Stimulated activated CD4-positive, alpha-beta T cell treated with anti-CD3 and anti-CD28 coated beads, Interleukin-12 subunit alpha, Interleukin-12 subunit beta, amount 100 ng/mL, for 4 hours (primary cell): ENCODE data around the gene TGM2.
"Not testable (repeated sequence)": the region's sequence is repeated elsewhere in the genome, so short reads cannot be mapped to it uniquely, and the experiment has no call there.

Experiments
- DNase-seq: peaks from one replicate; pipeline ENCODE4 v3.0.0-alpha.2; 2020

The TGM2 gene

DNA sequence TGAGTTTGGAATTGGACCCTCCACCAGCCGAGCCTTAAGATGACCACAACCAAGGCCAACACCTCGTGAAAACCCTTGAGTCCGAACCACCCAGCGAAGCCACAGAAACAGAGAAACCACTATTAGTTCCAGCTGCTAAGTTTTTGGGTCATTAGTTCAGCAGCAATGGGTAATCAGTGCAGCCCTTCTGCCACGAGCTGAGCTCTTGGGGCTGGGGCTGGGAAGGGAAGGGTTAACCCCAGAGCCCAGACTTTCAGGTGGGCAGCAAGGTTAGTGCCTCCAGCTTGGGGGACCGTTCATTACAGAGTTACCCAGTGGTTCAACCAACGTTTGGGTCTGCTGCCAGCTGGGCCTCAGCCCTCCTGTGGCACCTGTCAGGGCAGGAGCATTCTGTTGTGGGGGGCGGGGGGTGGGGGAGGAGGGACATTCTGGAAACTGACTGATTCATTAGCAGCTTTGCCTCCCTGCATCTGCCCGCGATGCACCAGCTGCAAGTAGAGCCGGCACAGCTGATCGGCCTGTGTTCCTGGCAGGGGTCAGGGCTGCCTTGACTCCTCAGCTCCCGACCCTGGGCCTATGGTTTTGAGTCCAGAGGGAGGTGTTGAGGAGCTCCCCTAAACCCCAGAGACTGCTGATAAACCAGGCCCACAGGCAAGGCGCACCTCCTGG is 52.7 kb downstream of the TGM2 start:
- DNase-seq: no peak

DNA sequence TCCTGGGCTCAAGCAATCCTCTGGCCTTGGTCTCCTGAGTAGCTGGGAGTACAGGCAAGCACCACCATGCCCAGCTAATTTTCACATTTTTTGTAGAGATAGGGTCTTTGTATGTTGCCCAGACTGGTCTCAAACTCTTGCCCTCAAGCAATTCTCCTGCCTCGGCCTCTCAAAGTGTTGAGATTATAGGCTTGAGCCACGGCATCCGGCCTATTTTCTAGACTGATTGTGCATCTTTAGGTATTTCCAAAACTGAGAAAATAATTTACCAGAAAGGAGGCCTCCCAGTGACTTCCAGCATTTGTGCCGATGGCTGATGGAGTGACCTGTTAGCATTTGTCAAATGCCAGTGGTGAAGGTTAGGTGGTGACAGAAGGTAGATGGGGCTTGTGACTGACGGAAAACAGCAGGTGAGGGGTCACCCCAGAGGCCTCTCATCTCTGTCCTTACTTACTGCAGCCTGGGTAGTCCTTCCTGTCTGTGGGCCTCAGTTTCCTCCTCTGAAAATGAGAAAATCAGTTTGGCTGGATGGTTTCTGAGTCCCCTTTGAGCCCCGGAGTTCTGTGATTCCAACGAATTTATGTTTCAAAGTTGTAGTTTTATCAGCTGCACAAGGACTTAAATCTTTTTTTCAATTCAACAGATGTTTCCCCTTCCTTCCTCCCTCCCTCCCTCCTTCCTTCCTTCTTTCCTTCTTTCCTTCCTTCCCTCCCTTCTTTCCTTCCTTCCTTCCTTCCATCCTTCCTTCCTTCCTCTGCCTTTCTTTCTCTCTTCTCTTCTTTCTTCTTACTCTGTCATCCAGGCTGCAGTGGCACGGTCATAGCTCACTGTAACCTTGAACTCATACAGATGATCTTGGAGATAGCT is 53.5 kb downstream of the TGM2 start:
- no peak for DNase-seq

DNA sequence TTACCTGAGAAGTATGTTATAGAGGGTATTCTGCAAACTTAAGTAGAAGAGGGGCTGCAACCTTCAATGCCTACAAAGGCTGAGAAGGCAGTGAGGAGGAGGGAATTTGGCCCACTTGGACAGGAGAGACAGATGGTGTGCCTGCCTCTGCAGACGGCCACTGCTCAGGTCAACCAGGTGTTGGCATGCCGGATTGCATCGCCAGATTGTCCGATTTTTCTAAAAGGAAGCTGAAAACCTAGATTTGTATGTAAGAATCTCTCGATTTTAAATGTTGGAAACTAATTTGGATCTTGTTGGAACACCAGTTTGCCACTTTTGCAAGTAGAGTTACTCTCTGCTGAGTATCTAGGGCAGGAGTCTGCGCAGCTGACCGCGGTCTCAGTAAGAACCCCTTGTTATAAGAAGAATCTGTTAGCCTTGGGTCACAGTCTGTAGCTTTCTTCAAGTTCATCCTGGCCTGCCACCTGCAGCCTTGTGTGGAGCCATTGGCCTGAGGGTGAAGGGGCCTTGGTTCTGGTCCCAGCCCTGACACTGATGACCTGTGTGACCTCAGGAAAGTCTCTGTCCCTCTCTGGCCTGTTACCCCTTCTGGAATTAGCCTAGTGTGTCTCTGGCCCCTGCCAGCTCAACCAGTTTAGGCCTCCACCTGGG is 54.4 kb downstream of the TGM2 start:
- DNase-seq: no peak

DNA sequence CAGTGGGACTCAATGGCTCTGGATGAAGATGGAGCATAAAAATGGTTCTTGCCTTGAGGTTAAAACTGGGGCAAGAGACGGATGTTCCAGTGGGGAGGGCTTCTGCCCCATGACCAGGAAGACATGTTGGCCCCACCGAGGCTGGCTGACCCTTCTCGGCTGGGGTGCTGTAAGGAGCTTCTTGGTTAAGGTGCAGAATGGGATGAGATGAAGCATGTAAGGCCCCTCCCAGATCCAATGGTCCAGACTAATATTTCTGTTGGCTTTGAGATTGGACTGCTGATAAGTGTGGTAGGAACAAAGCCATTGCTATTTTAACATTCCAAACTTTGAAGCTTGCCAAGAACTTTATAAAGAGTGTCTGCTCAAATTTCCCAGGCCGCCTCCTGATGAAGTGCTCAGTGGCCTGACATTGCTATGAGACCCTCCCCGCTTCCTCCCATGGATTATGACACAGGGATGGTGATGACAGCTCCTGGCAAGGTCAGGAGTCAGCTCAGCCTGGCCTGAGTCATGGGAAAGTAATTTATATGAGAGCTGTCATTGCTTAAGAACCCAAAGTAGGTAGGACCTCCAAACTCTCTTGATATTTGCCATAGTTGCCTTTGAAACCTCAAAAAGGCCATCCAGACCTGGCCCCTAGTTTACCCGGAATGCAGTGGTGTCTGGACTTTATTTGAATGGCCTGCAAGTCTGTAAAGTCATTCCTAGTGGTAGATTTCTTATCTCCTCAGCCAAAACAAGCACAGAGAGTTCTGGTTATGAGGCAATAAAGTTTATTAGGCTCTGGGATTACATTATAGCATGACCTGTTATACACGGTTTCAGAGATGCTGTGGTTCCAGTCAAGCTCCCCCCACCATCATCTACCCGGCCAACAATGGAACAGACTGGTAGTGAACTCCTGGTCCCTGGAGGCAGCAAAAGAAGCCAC is 55.2 kb downstream of the TGM2 start:
- no peak for DNase-seq

DNA sequence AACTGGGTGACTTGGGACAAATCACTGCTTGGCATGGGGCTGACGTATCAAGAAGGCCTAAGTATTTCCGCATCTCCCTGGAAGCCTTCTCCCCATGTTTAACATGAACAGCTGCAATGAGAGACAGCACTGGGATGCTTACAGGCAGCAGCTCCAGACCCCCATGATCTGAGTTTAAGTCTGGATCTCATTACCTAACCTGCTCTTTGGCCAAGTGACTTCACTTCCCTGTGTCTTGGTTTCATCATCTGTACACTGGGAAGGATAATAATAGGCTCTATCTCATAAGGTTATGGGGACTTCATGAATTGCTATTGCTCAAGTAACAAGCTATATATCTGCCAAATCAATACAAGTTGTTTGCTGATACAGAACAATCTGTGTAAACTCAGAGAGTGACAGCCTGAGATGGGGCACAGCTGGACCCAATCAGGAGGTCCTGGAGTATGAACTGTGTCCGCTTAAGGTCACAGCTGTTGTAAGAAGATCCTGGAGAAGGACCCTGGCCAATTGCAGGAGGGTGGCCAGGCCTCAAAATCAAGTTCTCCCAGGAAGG is 56.0 kb downstream of the TGM2 start:
- no peak for DNase-seq

DNA sequence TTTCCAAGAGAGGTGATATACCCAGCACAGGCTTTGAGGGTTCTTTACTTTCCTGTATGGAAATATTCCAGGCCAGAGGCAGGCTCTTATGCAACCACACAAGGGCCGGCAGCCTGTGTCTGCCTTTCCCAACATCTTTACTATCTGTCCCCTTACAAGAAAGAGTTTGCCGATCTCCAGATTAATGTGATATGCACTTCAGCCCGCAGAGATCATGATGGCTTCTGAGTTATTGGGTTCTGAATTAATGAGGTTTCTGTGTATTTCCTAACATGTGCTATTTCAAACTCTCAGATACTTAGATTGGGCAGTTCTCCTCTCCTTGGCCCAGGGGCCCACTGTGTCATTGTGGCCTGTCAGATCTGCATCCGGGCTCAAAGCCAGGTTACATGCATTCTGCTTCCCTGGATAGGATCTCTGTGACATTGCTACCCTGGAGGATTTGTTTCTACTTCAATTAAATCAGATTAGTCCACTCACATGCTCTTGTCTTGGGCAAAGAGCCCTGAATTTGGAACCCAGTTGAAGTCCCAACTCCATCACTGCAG is 56.6 kb downstream of the TGM2 start:
- DNase-seq: no peak

DNA sequence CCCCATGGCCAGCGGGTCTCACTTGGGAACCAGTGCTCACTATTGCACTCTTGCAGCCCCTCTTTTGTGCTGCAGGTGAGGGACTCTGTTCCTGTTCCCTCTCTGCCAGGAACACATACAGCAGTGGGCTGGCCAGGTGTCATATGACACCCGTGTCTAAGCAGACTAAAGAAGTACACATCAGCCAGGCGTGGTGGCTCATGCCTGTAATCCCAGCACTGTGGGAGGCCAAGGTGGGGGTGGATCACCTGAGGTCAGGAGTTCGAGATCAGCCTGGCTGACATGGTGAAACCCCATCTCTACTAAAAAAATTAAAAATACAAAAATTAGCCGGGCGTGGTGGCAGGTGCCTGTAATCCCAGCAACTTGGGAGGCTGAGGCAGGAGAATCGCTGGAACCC is 57.2 kb downstream of the TGM2 start:
- DNase-seq: not testable (repeated sequence)

DNA sequence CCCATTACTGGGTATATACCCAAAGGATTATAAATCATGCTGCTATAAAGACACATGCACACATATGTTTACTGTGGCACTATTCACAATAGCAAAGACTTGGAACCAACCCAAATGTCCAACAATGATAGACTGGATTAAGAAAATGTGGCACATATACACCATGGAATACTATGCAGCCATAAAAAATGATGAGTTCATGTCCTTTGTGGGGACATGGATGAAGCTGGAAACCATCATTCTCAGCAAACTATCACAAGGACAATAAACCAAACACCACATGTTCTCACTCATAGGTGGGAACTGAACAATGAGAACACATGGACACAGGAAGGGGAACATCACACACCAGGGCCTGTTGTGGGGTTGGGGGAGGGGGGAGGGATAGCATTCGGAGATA is 57.7 kb downstream of the TGM2 start:
- DNase-seq: not testable (repeated sequence)

DNA sequence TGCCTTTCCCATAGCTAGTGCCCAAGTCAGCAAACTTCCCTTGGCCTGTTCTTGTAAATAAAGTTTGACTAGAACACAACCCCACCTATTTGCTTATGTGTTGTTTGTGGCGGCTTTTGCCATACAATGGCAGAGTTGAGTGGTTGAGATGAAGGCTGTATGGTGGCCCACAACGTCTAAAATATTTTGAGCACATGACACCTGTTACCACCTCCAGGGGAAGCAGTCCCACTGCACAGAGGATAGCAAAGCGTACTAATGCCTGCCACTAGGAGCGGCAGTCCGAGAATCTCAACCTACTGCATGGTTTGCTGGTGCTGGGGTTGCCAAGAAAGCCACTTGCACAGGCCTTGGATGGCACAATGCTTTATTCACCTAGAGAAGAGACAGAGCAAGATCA is 58.6 kb downstream of the TGM2 start:
- no peak for DNase-seq

DNA sequence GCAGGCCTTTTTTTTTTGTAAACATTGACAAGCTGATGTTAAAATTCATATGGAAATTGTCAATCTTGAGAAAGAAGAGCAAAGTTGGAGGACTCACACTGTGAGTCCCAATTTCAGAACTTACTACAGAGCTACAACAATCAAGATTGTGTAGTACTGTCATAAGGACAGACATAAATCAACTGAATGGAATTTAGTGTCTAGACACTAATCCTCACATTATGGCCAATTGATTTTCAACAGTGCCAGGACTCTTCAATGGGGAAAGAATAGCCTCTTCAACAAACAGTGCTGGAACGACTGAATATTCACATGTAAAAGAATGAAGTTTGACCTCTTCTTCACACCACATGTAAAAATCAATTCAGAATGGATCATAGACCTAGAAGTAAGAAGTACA is 60.8 kb downstream of the TGM2 start:
- no peak for DNase-seq

DNA sequence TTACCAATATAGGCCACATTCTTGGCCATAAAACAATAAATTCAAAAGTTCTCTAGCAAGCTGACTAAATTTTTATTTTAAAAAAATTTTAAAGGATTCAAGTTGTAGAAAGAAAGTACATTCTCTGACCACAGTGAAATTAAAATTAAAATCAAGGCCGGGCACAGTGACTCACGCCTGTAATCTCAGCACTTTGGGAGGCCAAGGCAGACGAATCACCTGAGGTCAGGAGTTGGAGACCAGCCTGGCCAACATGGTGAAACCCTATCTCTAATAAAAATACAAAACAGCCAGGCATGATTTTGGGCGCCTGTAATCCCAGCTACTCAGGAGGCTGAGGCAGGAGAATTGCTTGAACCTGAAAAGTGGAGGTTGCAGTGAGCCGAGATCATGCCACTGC is 62.9 kb downstream of the TGM2 start:
- not testable (repeated sequence) for DNase-seq

DNA sequence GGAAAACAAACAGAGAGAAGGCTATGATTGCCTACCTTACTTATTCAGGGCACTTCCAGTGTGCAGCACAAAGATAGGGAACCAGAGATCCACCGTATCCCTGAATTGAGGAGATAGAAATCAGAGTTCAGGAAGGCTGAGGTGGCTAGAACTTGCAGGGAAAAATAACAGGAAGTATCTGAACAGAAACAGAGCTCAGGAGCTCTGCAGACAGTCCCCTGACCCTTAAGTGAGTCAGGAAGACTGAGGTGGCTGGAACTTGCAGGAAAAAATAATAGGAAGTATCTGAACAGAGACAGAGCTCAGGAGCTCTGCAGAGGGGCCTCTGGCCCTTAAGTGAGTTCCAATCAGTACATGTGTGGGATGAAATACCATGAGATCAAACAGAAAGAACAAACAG is 66.1 kb downstream of the TGM2 start:
- no peak for DNase-seq

DNA sequence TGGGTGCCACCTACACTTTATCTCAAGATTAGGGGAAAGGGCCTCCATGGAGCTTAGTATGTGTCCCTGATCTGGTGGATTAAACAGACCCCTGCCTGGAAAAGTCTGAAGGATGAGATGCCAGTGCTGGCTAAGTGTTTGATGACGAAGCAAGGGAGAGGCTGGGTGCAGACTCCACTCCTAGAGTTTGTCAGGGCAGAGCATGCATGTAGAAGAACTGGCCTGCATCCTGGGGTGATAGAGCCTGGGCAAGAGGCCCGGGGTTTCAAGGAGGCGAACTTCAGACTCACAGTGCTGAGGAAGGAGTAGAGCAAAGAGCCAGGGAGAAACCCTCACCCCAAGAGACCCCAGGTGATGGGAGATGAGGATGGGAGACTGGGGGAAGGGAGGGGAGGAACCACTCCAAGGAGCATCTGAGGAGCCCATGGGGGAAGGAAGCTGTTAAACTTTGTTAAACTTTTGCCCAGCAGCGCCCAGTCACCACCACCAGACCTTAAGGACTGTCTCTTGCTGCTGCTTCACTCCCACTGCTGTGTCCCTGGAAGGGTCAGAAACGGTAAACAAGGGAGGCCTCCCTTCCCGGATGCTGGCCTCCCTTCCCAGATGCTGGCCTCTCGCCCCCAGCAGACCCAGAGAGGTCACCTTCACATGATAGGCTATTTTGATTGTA is 69.9 kb downstream of the TGM2 start:
- no peak for DNase-seq

DNA sequence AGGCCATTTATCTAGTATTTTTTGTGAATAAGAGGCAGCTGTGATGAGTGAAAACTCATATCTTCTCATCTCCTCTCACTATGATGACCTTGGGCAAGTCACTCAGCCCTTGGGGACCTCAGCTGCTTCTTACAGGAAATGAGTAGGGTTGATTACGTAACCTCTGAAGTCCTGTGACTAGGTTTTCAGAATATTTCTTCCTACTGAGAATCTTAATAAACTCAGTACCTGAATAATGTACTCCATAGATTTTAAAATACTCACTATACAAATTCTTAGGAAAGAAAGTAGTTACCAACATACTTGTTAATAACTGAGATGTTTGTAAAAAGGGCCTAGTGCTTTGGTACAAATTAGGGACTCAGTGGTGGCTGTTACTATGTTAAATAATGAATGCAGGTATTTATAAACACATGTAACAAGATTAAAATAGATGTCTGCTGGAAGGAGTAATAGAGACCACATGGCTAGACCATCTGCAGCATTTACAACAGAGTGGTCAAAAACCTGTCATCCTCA is 70.6 kb downstream of the TGM2 start:
- DNase-seq: no peak

DNA sequence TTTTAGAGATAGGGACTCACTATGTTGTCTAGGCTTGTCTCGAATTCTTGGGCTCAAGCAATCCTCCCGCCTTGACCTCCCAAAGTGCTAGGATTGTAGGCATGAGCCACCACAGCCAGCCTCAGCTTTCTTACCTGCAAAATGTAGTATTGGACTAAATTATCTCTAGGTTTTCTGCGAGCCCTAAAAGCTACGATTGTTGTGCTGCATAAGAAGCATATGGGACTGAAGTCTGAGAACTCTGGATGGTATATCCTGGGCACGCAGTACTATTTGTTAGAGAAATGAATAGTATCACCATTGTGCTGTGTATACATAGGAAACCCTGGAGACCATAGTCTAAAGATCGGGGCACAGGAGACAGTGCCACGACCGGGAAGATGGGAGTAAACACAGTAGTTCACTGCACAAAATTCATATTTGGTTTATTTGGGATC is 71.4 kb downstream of the TGM2 start:
- DNase-seq: no peak

DNA sequence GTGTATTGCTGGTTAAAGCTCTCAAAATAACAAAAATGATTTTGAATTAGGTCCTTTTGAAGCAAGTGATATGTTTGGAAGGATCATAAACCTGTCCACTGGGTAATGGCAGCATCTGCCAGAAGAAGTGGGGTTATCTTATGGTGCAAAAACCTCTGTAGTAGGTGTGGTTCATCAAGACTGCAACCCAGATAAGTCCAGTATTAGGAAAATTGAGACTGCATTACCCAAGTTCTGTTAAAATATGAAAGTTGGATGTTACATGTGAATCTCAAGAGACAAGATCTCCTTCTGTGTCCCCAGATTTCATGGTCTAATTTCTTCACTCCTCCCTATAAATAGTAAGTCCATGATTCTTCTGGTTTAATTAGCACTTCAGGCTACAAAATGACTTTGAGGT is 72.2 kb downstream of the TGM2 start:
- DNase-seq: no peak

DNA sequence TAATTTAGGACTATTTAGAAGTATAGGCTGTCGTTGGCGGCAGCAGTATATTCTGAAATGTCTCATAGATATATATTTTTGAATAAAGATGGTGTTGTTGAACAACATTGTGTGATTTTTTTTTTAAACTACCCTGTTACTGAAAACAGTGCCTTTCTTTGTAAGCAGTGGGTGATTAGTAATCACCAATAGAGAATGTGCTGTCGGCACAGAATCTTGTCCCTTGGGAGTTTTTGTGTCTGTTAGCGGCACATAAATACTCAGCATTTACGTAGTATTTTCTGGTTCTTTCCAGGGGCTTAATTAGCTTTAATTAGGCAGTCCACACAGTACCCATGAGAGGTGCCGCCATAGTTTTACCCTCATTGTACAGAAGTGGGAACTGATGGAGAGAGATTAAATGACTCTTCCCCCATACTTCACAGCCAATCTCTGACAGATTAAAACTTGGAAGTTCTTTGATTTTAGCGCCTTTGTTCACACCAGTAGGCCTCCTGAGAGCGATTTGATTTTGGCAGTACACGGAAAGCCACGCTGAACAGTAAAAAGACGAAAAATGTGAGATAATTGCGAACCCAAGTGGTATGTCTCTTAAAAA is 72.7 kb downstream of the TGM2 start:
- DNase-seq: no peak

DNA sequence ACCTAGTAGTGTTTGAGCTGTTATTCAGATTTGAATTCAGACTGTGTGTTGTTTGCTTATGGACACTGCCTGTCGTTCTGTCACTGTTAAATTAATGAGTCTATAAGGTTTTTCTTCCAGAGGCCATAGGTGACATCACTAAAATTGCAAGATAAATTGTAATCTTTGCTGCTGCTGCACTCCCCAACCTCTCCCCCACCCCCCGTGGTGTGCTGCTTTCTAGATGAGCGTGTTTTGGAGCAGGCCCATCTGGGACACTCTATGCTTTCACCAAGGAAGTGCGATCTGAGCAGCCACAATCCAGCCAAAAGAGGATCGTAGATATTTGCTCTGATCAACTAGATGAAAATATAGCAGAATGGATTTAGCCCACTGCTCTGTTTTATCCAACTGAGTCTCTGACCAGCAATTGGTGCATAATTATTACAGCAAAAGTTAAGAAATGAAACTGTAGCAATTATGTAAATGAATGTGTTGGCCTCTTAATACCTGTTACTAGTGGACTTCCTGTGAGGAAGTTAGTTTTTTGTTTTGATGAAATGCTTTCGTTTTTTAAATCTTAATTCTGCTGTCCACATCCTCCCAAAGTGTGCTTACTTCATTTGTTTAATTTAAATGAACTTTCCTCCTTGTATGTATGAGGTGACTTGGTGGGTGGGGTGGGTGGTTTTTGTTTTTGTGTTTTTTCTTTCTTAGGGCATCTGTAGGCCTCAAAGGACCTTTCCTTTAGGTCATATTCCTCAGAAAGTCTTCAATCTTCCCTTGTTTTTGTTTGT is 73.4 kb downstream of the TGM2 start:
- DNase-seq: no peak

DNA sequence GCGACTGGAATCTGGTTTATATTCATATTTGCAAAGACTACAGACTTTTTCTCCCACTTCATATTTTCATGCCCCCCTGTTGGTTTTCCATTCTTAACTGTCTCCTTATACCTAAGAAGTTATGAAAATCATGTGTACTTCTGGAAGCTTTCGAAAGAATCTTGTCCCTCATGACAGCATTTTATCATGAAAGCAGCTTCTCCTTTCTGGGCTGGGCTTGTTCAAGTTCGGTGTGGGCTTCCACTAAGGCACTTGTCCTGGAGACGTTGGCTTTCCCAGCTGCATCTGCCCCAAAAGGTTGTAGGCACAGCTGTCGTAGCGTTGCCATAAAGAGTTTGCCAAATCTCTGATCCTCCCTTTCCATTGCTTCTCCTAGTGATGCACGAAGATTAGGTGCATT is 75.0 kb downstream of the TGM2 start:
- no peak for DNase-seq

DNA sequence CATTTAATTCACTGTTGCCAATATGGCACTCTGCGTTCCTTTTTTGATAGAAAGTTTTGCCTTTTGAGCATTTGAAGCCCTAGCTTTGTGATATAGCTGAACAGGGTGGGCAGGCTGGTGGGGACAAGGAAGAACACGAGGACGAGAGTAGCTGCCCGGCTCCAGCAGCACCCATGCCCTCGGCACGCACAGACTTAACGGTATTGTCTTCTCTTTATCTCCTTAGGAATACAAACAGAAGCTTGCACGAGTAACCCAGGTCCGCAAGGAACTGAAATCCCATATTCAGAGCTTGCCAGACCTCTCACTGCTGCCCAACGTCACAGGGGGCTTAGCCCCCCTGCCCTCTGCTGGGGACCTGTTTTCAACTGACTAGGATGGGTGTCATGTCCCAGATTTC is 75.6 kb downstream of the TGM2 start:
- DNase-seq: no peak
